GM12873 (cell line): ENCODE results near the gene FOXK2.

Experiments used
- TF ChIP-seq, protein P1 (sequence below): IDR thresholded peaks from 2 replicates; pipeline ENCODE4 v1.5.1; 2012; ENCODE audit warnings: low read depth, mild to moderate bottlenecking, moderate library complexity, low read length, control low read depth; ENCODE audit not compliant: insufficient read depth; ENCODE audit errors: missing control alignments

FOXK2 gene

DNA sequence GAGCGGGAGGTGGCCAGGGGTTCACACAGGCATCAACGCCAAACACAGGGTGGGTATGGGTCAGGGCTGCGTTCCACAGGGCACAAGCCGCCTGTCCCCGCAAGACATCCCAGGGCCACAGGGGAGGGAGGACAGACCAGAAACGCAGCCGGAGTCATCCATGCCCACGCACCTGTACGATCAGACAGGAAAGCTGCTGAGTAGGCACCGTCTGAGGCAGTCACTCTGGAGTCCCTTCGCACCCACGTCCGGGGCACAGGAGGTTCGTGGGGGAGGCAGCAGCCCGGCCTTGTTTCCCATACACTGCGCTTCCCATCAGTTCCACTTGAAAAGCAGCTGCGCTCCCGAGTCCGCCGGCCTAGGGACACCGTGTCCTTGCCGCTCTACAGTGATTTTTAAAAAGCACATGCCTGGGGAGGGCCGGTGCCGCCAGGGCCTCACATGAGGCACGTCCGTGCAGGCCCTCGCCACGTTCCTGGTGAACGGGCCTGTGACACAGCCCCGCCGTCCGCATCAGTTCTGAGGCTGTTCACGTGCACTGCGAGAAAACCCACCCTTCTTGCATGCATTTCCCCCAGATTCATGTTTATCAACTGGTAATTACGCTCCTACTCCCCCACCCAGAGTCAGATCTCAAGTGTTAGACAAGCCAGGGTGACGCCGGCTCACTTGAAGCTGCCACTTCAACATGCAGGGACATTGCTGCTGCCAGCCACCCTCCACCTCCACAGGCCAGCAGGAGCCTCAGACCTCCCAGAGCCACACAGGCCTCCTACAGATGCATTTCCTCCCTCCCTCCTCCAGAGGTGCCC lies 94.0 kb downstream of the FOXK2 start:
- TF ChIP-seq, protein P1, sequence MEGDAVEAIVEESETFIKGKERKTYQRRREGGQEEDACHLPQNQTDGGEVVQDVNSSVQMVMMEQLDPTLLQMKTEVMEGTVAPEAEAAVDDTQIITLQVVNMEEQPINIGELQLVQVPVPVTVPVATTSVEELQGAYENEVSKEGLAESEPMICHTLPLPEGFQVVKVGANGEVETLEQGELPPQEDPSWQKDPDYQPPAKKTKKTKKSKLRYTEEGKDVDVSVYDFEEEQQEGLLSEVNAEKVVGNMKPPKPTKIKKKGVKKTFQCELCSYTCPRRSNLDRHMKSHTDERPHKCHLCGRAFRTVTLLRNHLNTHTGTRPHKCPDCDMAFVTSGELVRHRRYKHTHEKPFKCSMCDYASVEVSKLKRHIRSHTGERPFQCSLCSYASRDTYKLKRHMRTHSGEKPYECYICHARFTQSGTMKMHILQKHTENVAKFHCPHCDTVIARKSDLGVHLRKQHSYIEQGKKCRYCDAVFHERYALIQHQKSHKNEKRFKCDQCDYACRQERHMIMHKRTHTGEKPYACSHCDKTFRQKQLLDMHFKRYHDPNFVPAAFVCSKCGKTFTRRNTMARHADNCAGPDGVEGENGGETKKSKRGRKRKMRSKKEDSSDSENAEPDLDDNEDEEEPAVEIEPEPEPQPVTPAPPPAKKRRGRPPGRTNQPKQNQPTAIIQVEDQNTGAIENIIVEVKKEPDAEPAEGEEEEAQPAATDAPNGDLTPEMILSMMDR = no peak

DNA sequence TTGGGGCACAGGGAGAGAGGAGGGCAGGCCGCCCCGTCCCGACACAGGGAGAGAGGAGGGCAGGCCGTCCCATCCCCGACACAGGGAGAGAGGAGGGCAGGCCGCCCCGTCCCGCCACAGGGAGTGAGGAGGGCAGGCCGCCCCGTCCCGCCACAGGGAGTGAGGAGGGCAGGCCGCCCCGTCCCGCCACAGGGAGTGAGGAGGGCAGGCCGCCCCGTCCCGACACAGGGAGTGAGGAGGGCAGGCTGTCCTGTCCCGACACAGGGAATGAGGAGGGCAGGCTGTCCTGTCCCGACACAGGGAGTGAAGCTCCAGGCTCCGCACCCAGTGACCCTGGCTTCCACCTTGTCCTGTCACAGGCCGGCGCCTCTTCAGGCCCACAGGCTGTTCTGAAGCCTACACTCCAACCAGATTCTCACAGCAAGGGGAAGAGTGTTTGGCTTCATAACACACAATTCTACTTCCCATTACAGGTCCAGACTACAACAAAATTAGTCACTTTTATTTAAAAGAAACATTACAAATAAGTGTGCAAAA lies 94.6 kb downstream of the FOXK2 start:
- TF ChIP-seq, protein P1 = no peak

DNA sequence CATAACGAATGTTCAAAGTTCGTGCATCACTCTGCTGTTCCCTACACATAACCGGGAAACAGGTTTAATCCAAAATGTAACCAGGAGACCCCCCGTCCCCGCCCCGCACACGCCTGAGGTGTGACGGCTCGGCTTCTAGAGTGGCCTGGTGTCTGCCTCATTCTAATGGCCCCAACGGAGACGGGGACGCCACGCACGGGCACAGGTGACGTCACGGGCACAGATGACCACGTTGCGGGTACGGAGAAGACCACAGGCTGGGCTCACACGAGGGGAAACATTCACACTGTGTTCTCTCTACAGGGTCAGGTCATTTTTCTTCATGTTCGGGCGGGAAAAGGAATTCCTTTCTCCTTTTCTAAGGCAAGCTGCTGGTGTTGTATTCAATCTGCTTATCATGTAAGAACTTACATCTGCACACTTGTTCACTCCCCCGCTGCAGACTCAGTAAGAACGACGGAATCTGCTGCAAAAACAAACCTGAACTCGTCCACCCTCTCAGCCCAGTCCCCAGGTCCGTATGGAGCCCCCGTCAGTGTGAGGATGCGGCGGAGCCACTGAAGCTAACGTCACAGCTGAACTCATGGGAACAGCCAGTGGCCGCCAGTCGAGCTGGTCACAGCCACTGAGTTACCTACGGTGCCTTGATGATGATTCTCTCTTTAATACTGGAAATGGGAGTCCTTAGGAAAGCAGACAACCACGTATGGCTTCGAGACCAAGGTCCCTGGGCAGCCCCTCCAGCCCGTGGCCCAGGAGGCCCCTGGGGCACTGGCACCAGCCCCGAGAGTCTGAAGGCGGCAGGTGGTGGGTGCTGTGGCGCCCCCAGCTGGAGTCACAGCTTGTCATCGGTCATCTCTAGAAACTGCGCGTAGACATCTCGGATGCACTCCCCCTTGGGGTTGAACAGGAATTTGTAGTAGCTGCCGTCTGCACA lies 95.8 kb downstream of the FOXK2 start:
- TF ChIP-seq, protein P1 = no peak

DNA sequence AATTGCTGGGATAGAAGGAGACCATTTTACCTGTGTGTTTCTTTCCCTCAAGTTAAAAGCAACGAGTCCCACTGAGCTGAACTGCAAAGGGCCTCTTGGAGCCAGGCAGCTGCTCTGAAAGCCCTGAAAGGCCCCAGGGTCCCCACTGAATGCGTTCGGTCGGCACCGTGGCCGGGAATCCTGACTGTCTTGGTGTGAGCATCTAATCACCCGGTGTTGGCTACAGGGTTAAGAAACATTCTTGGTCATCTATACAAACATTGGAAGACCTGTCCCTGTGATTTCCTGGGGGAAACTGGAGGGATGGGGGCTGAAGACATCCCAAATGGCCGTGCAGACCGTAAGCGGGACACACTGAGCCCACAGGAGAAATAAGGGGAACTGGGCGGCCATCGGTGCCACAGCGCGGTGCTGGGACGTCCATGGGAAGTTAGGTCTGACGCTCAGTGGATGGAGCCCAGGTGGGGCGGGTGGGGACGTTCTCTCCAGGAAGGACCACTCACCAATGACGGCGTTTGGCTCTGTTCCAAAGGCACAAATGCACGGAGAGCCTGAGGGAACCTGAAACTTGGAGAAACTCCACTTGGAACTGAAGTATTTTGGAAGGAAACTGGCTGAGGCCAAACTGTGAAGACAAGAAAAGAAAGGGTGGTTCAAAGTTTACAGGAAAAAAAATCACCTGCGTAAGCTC lies 96.6 kb downstream of the FOXK2 start:
- TF ChIP-seq, protein P1 = no peak

DNA sequence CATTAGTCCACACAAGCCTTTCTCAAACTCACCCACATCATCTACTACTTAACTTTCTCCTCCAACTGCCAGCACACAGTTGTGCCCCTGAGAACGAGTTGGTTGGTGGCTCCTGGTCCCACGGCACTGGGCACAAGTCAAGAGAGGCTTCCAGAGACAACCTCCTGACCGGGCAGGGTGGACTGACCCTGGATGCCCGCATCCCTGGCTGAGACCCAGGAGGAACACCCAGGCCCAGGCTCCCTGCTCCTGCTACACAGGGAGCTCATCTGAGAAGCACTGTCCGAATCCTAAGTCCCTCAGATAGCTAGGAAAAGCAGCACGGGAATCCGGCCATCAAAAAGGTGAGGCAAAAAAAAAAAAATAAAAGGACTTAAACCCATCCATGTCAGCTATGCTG lies 99.7 kb downstream of the FOXK2 start:
- TF ChIP-seq, protein P1 = no peak

DNA sequence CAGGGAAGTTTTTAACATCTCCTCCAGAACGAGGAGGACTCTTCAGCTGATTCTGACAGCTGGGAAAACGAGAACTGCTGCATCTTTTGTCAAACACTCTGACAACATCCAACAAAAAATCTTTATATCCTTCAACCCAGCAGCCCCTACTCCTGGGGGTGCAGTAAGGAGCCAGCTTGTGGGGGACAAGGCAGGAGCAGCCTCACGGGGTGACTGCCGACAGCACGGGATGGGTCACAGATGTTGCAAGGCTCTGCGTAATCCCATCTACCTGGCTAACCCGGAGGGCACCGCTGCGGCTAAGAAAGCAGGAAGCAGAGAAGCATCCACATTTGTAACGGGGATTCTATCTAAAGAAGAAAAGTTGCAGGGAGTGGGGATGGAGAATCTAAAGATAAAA lies 100.1 kb downstream of the FOXK2 start:
- TF ChIP-seq, protein P1 = no peak
